Mucosa of stomach (tissue), 1 donor: ENCODE results near the gene ZFYVE16.

Experiments used
- H3K27me3 ChIP-seq: one replicate; pipeline ENCODE4 v1.7.0; 2013; ENCODE audit warnings: mild to moderate bottlenecking, low read length; ENCODE audit not compliant: control insufficient read depth, insufficient read depth
- H3K36me3 ChIP-seq: one replicate; pipeline ENCODE4 v1.7.0; 2013; ENCODE audit warnings: low read length; ENCODE audit not compliant: control insufficient read depth, insufficient read depth
- H3K4me1 ChIP-seq: one replicate; pipeline ENCODE4 v1.7.0; 2013; ENCODE audit warnings: mild to moderate bottlenecking, low read length; ENCODE audit not compliant: control insufficient read depth, insufficient read depth
- H3K4me3 ChIP-seq: one replicate; pipeline ENCODE4 v1.7.0; 2013; ENCODE audit warnings: low read length
- H3K9ac ChIP-seq: one replicate; pipeline ENCODE4 v1.7.0; 2013; ENCODE audit warnings: mild to moderate bottlenecking, low read length, moderate library complexity
- H3K9me3 ChIP-seq: one replicate; pipeline ENCODE4 v1.7.0; 2013; ENCODE audit warnings: mild to moderate bottlenecking, low read length, moderate library complexity; ENCODE audit not compliant: control insufficient read depth
- donor health status: Pancreatic carcinoma.

ZFYVE16 gene

GRCh38 chr5:80503641-80504040, 95.8 kb downstream of the ZFYVE16 start:
- no peaks in the 10 kb centered on the region for H3K9me3 ChIP-seq
- no peaks in the 10 kb centered on the region for H3K27me3 ChIP-seq
- no peak overlapping the region for H3K9ac ChIP-seq
- H3K36me3 ChIP-seq, result no peaks in the 10 kb centered on the region
- H3K4me1 ChIP-seq, result no peaks in the 10 kb centered on the region
- H3K4me3 ChIP-seq, result no peak overlapping the region

DNA sequence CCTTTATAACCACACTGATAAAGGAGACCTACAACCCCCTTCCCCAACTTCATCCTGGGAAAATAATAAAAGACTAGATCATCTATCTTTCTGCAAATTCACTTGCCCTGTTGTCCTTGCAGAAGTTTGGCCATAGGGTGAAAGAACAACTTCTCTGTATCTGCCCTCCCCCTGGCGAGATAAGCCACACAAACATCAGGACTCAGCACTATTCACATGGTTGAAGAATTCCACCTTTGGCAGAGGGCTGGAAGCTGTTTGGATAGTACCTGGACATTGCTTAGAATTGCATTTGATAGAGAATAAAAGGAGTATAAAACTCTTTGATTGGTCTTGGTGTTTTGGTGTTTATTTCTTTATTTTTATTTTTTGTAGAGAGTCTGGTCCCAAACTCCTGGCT, 97.0 kb downstream of the ZFYVE16 start:
- Histone ChIP-seq H3K4me3 (no peak overlapping the region), H3K27me3 (no peaks in the 10 kb centered on the region), H3K4me1 (no peaks in the 10 kb centered on the region), H3K9me3 (no peaks in the 10 kb centered on the region), H3K9ac (no peak overlapping the region), H3K36me3 (no peaks in the 10 kb centered on the region)

GRCh38 chr5:80507663-80508062, 99.8 kb downstream of the ZFYVE16 start:
- Histone ChIP-seq H3K4me1 (no peaks in the 10 kb centered on the region), H3K9ac (no peak overlapping the region), H3K9me3 (no peaks in the 10 kb centered on the region), H3K36me3 (no peaks in the 10 kb centered on the region), H3K27me3 (no peaks in the 10 kb centered on the region), H3K4me3 (no peak overlapping the region)

GRCh38 chr5:80508844-80509243, 101.0 kb downstream of the ZFYVE16 start:
- H3K36me3 ChIP-seq, result no peaks in the 10 kb centered on the region
- no peaks in the 10 kb centered on the region for H3K27me3 ChIP-seq
- no peak overlapping the region for H3K9ac ChIP-seq
- no peaks in the 10 kb centered on the region for H3K9me3 ChIP-seq
- H3K4me3 ChIP-seq, result no peak overlapping the region
- H3K4me1 ChIP-seq, result no peaks in the 10 kb centered on the region

DNA sequence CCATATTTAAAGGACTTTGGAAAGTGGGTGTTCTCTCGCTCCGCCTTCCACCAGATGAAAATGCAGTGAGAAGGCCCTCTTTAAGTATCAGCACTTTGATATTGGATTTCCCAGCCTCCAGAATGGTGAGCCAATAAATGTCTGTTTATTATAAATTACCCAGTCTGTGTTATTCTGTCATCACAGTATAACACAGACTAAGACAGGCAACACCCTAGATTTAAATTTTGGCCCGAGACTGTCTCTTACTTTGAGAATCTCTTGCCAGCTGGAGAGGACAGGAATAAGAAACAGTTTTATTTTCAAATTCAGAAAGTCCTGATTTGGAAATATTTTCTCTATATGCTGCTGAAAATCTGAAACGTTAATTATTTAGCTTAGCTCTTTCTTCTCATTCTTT, 101.5 kb downstream of the ZFYVE16 start:
- H3K27me3 ChIP-seq, result no peaks in the 10 kb centered on the region
- H3K36me3 ChIP-seq, result no peaks in the 10 kb centered on the region
- no peak overlapping the region for H3K9ac ChIP-seq
- H3K9me3 ChIP-seq, result no peaks in the 10 kb centered on the region
- no peaks in the 10 kb centered on the region for H3K4me1 ChIP-seq
- H3K4me3 ChIP-seq, result no peak overlapping the region

DNA sequence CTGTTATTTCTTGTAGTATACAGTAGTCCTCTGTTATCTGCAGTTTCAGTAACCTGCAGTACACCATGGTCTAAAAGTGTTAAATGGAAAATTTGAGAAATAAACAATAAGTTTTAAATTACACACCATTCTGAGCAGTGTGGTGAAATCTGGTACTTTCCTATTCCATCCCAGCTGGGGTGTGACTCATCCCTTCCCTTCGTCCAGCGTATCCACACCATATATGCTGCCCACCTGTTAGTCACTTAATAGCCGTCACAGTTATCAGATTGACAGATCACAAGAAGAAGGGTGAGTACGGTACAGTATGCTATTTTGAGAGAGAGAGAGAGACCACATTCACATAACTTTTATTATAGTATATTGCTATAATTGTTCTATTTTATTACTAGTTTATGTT, 109.0 kb downstream of the ZFYVE16 start:
- Histone ChIP-seq H3K4me1 (no peaks in the 10 kb centered on the region), H3K36me3 (no peaks in the 10 kb centered on the region), H3K27me3 (no peaks in the 10 kb centered on the region), H3K4me3 (no peak overlapping the region), H3K9ac (no peak overlapping the region), H3K9me3 (no peaks in the 10 kb centered on the region)
